Suppressor macrophage (primary cell): ENCODE measurements around the gene ACTRT1.

Experiments
- DNase-seq, 4 experiments: peaks; one replicate each; pipeline ENCODE4 v3.0.0-alpha.2; 2020 to 2022
- total RNA-seq, 17 experiments: gene quantifications; one replicate each; lab custom pipeline; 2026; ENCODE audit warnings: mixed read lengths in 6 of 17, inconsistent platforms in 3 of 17; lab: John Stamatoyannopoulos, UW

Gene ACTRT1
- 0 to 0.33 (median 0) reads per million in 17 experiments for total RNA-seq

DNA sequence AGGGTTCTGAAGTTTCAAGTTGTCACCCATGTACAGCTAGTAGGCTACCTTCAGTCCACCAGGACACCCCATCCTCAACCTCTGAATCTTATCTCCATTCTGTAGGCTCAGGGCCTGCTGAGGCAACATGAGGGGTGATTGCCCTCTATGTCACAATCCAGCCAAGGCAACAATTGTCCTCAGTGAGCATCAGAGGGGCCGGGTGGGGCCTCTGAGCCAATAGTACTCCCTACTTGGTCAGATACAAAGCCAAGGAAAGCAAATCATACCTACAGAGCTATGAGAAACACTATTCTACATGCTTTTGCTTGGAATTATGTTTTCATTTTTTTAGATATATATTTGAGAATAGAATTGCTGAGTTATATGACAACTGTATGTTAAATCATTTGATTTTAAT is at the start of gene ACTRT1:
ACTRT1 (minus strand) TSS at position 101 of the 400 bp plus-strand sequence. CDS start 197 bp downstream, outside the sequence.
- DNase-seq = no peak

DNA sequence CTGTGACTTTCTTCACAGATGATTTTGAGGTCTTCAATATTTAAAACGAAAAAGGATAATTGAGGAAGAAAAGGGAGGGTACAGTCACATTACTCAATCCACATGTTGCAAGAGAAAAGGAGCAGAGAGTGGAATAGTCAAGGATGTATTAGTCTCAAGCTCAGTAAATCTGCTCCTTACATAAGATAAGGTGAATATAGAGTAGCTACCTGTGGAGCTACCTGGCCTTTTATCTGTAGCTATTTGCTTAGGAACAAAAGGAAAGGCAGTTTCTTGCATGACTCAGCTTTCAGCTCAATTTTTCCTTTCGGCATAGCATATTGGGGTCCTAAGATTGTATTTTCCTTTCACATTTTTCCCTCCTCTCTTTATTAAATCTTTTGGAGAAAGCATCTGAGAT is 26.3 kb upstream of the ACTRT1 start:
- no peak for DNase-seq

DNA sequence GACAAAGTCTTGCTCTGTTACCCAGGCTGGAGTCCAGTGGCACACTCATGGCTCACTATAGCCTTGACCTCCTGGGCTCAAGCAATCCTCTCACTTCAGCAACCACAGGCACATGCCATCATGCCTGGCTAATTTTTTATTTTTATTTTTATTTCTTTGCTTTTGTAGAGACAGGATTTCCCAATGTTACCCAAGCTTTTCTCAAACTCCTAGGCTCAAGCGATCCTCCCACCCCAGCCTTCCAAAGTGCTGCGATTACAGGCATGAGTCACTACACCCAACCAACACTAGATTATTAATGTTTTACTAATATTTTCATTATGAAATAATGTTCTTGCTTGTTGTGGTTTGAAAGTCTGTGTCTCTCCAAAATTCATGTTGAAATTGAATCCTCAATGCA is 5.2 kb upstream of the ACTRT1 start:
- no peak for DNase-seq

DNA sequence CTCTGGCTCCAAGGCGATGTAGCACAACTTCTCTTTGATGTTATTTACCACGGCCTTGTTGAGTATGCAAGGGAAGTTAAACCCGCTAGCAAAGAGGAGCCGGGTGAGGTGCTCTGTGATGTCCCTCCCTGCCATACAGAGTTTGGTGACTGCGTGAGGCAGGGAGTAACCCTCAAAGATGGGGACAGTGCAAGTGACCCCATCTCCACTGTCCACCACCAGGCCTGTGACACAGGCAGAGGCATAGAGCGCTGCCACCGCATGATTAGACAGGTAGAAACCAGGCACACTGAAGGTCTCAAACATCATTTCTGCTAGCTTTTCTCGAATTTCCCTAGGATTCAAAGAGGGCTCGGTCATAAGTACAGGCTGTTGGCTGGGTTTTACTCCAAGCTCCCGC is 677 bp downstream of the ACTRT1 start:
- DNase-seq = no peak

DNA sequence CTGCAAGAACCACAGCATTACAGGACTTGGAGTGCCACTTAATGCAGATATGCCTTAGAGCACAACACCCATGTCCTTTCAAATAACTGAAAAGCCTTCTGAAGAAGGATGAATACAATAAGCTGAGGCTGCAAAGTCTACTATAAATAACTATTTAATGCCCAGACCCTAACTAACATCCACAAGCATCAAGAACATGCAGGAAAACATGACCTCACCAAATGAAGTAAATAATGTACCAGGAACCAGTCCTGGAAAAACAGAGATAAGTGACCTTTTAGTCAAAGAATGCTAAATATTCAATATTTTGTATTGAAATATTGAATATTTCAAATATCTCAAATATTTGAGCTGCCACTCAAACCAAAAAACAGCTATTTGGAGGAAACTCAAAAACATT is 16.9 kb downstream of the ACTRT1 start:
- no peak for DNase-seq

DNA sequence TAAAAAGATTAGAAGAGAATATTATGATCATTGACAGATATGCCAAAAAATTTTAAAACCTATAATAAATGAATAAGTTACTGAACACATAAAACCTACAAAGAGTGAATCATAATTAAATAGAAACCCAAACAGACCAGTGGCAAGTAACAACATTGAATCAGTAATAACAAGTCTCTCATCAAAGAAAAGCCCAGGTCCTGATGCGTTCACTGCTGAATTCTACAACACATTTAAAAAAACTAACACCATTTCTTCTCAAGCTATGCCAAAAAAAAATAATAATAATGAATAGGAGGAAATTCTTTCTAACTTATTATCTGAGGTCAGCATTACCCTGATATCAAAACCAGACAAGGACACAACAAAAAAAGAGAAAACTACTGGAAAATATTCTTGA is 30.6 kb downstream of the ACTRT1 start:
- DNase-seq = no peak

DNA sequence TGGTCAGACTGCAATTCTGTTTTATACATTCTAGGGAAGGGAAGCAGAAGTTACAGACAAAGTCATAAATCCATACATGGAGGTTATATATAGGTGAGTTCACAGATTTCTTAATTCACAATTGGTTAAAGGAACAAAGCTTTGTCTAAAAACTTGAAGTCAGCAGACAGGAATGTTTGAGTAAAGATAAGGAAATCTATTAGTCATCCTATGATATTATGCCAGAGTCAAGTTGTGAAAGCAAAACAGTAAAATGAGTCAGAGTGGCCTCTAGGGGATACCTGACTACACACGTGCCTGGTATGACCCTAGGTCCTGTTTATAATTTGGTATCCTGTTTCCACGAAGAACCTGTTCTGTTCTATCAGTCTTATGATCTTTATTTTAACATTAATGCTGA is 31.5 kb downstream of the ACTRT1 start:
- DNase-seq = no peak

DNA sequence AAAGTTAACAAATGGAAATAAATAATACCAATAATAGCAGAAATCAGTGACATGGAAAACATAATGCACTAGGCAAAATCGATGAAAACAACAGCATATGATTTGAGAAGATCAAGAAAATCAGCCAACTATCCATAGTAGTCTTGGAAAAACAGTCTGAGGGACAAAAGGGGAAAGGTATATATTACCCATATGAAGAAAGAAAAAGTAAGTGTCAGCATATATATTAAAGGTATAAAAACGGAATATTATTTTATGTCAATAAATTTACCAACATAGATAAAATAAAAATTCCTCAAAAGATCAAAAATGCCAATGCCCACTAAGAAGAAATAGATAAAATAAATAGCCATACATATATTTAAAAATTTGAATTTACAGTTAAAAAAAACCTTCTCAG is 33.0 kb downstream of the ACTRT1 start:
- DNase-seq = no peak

DNA sequence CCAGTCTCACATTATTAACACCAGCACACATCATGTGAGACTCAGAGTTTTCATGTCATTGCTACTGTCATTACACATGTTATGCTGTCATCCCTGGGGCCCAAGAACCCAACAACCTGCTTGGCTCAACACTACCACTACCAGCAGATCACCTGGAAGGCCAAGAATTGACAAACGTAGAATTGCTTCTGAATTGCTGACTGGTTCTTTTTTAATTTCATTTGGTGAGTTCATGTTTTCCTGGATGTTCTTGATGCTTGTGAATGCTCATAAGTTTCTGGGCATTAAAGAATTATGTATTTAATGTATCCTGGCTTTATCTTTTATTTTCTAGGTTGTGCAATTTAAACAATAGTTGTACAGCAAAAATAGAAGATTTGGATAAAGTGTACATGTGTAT is 40.2 kb downstream of the ACTRT1 start:
- DNase-seq = no peak

DNA sequence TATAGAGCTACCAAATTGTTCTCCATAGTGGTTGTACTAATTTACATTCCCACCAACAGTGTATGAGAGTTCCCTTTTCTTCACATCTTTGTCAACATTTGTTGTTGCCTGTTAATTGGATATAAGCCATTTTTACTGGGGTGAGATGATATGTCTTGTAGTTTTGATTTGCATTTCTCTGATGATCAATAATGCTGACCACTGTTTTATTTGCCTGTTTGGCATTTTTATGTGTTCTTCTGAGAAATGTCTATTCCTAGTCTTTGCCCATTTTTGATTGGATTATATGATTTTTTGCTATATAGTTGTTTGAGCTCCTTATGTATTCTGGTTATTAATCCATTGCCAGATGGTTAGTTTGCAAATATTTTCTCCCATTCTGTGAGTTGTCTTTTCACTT is 44.3 kb downstream of the ACTRT1 start:
- no peak for DNase-seq
